Fibroblast of peridontal ligament (primary cell): ENCODE results near the gene TRAPPC2.
"Not testable (repeated sequence)": the region's sequence is repeated elsewhere in the genome, so short reads cannot be mapped to it uniquely, and the experiment has no call there.

Experiments
- DNase-seq: peaks from one replicate; pipeline ENCODE4 v3.0.0-alpha.2; 2010; ENCODE audit errors: extremely low read depth

Gene TRAPPC2

GRCh38 chrX:13747836-13748235 lies 13.4 kb upstream of the TRAPPC2 start:
- DNase-seq = peak; percentile 86

- peak; percentile 61 for DNase-seq
Measured at GRCh38 chrX:13742397-13743176, 8.2 kb upstream of the TRAPPC2 start.

GRCh38 chrX:13741695-13742094 lies 7.3 kb upstream of the TRAPPC2 start:
- DNase-seq = no peak

DNA sequence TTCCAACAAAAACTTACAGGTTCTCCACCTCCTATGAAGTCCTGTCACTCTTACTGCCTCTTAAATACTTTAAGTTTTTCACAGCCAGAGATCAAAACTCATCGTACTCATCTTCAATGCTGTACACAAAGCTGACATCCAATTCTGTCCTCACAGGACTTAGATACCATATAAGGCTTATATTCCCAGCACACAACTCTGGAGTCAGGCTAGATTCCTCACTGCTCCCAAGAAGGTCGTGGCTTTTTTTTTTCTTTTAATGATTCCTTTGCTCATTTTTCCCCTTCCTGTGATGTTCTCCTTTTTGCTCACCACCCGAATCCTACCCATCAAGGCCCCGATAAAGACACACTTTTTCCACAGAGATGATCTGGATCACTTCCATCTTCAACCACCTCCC lies 914 bp downstream of the TRAPPC2 start:
- DNase-seq = peak; percentile 37

GRCh38 chrX:13732246-13733067 lies 2.0 kb downstream of the TRAPPC2 start:
- DNase-seq = peak; percentile 61

DNA sequence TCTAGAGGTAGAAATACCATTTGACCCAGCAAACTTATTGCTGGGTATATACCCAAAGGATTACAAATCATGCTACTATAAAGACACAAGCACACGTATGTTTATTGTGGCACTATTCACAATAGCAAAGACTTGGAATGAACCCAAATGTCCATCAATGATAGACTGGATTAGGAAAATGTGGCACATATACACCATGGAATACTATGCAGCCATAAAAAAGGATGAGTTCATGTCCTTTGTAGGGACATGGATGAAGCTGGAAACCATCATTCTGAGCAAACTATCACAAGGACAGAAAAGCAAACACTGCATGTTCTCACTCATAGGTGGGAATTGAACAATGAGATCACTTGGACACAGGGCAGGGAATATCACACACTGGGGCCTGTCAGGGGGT lies 3.9 kb downstream of the TRAPPC2 start:
- DNase-seq = not testable (repeated sequence)

DNA sequence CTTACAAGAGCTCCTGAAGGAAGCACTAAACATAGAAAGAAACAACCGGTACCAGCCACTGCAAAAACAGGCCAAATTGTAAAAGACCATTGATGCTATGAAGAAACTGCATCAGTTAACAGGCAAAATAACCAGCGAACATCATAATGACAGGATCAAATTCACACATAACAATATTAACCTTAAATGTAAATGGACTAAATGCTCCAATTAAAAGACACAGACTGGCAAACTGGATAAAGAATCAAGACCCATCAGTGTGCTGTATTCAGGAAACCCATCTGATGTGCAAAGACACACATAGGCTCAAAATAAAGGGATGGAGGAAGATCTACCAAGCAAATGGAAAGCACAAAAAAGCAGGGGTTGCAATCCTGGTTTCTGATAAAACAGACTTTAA lies 7.8 kb downstream of the TRAPPC2 start:
- not testable (repeated sequence) for DNase-seq

DNA sequence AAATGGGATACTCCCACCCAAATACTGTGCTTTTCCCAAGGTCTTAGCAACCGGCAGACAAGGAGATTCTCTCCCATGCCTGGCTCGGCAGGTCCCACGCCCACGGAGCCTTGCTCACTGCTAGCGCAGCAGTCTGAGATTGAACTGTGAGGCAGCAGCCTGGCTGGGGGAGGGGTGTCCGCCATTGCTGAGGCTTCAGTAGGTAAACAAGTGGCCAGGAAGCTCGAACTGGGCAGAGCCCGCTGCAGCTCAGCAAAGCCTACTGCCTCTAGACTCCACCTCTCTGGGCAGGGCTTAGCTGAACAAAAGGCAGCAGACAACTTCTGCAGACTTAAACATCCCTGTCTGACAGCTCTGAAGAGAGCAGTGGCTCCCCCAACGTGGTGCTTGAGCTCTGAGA lies 9.5 kb downstream of the TRAPPC2 start:
- DNase-seq = not testable (repeated sequence)

GRCh38 chrX:13721819-13722519 lies 12.5 kb downstream of the TRAPPC2 start:
- peak; percentile 87 for DNase-seq

- DNase-seq = peak; percentile 60
Measured at GRCh38 chrX:13721371-13721770, 13.0 kb downstream of the TRAPPC2 start.

GRCh38 chrX:13719192-13719856 lies 15.1 kb downstream of the TRAPPC2 start:
- no peak for DNase-seq

GRCh38 chrX:13717700-13718472 lies 16.5 kb downstream of the TRAPPC2 start:
- DNase-seq = peak; percentile 89

- no peak for DNase-seq
Measured at GRCh38 chrX:13716905-13717304, 17.5 kb downstream of the TRAPPC2 start.

GRCh38 chrX:13716455-13716854 lies 18.0 kb downstream of the TRAPPC2 start:
- no peak for DNase-seq

DNA sequence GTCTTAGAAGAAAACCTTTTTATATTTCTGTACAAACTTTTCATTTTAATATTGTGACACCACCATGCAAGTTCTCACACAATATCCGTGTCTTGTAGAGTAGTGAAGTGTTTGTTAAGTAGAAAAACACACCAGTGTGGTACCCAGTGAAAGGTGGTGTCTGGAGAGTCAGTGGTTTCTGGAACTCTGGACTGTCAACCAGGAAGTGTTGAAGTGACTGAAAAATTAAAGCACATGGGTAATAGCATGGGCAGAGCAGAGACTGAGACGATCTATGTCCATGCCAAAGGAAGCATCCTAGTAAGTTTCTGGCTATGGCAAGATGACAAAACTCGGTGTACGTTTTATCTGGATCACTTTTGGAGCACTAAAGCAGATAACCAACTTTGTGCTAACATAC lies 23.3 kb downstream of the TRAPPC2 start:
- DNase-seq = no peak

- DNase-seq = no peak
Measured at GRCh38 chrX:13703589-13703988, 30.8 kb downstream of the TRAPPC2 start.

DNA sequence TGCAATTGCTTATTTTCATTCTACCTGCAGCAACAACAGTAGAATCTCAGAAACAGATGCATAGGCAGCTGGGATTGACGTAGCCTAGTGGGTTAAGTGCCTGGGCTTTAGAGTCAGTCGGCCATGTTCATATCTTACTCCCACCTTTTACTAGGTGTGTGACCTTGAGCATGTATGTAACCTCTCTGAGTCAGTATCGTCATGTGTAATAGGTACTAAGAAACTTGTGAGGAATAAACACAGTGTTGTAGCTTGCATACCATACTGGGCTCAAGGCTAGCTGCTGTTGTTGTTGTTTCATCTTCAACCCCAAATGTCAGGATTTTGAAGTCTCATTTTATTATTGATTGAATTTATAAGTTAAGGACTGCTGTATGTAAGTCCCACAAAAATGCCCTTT lies 31.3 kb downstream of the TRAPPC2 start:
- no peak for DNase-seq

DNA sequence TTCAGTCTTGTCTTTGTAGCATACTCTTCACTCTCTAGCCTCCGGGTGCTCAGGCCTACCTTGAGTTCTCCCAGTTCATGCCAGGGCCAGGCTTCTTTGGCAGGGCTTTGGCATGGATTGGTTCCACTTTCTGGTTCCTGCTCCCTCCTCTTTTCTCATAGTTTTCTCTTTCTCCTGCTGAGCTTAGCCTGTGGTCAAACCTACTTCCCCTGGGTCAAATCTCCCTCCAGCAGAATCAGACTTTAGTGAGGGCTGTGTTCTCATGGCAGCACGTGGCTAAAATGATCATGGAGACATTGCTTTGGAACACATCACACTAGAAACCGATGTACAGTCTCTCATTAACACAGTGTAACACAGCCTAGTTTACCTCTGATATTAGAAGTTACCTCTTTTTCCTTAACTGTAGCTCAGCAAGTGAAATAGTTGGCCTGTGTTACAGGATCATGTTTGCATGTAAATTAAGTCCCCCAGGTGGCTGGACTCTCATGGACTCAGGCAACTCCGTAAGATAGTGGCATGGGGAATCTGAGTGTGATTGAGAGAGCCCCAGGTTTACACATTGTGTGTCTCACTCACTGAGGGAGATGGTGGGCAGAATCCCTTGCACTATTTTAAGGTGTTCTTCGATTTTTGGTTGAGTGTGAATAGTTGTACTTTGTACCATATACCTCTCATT lies 32.2 kb downstream of the TRAPPC2 start:
- no peak for DNase-seq

GRCh38 chrX:13700380-13700779 lies 34.0 kb downstream of the TRAPPC2 start:
- DNase-seq = no peak

DNA sequence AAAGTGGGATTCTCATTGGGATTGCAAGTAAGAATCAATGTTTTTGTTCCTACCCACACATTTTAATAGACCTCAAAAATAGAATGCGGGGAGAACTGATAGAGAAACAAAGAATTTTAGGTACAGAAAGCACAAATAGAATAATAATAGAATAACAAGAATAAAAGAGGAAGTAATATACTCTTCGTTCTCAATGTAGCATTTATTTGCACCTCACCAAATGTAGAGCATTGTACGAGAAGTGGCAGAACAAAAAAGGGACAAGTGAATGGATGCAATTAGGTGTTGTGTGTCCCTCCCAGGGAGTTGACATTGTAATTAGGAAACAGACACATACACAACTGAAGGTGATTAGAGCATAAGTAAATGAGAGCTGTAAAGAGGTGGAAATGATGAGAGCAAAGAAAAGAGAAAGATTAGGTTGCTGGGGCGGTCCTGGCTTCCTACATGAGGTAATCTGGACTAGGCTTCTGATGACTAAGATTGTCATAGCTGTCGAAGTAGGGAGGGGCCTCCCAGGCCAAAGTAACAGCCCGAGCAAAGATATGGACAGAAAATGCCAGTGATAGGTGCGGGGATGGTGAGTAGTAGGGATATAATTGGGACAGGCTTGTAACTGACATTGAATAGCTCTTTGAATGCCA lies 35.1 kb downstream of the TRAPPC2 start:
- no peak for DNase-seq
